SK-N-SH treated with all-trans-retinoic acid at 6 μM for 48 hours (cell line): ENCODE measurements around the gene ASAP2.

ENCODE experiments used
- ATAC-seq: fragments of 200-7000 bp; cut with Tn5 transposase; 3 replicates; pipeline ENCODE4 v1.9.1; 2020; ENCODE audit warnings: mild to moderate bottlenecking, moderate library complexity
- ARNTL ChIP-seq: fragments of 450-650 bp; formaldehyde crosslinking; IDR thresholded peaks from 2 replicates; pipeline ENCODE4 v1.5.0; 2020; ENCODE audit warnings: low read depth, mild to moderate bottlenecking, moderate library complexity, borderline replicate concordance
- CSDC2 ChIP-seq: fragments of 250-450 bp; sonication (Bioruptor Pico); IDR thresholded peaks from 2 replicates; pipeline ENCODE4 v1.5.0; 2020; ENCODE audit warnings: mild to moderate bottlenecking, moderate library complexity
- CSRNP3 ChIP-seq: fragments of 250-450 bp; sonication (Bioruptor Pico); IDR thresholded peaks from 2 replicates; pipeline ENCODE4 v1.5.1; 2021; ENCODE audit warnings: mild to moderate bottlenecking, moderate library complexity
- ESRRG ChIP-seq: fragments of 250-450 bp; sonication (Bioruptor Pico); IDR thresholded peaks from 2 replicates; pipeline ENCODE4 v1.6.1; 2021; ENCODE audit warnings: mild to moderate bottlenecking
- GLIS3 ChIP-seq: fragments of 250-450 bp; sonication (Bioruptor Pico); IDR thresholded peaks from 2 replicates; pipeline ENCODE4 v1.5.0; 2020; ENCODE audit warnings: mild to moderate bottlenecking, moderate library complexity
- ISL1 ChIP-seq: fragments of 250-450 bp; sonication (Bioruptor Pico); IDR thresholded peaks from 2 replicates; pipeline ENCODE4 v2.1.2; 2022; ENCODE audit warnings: mild to moderate bottlenecking, moderate library complexity
- OSR1 ChIP-seq: fragments of 250-450 bp; sonication (Bioruptor Pico); IDR thresholded peaks from 2 replicates; pipeline ENCODE4 v1.8.0; 2022; ENCODE audit warnings: moderate library complexity, mild to moderate bottlenecking, inconsistent platforms
- RARB ChIP-seq: fragments of 250-450 bp; sonication (Bioruptor Pico); IDR thresholded peaks from 2 replicates; pipeline ENCODE4 v1.8.0; 2021; ENCODE audit warnings: mild to moderate bottlenecking, moderate library complexity
- TCF4 ChIP-seq: fragments of 250-450 bp; sonication (Bioruptor Pico); IDR thresholded peaks from 2 replicates; pipeline ENCODE4 v1.8.0; 2021; ENCODE audit warnings: mild to moderate bottlenecking, moderate library complexity, borderline replicate concordance
- TOX ChIP-seq: fragments of 250-450 bp; sonication (Bioruptor Pico); IDR thresholded peaks from 2 replicates; pipeline ENCODE4 v1.8.0; 2021; ENCODE audit warnings: mild to moderate bottlenecking, moderate library complexity, borderline replicate concordance
- TSHZ2 ChIP-seq: fragments of 250-450 bp; sonication (Bioruptor Pico); IDR thresholded peaks from 2 replicates; pipeline ENCODE4 v1.5.0; 2020; ENCODE audit warnings: mild to moderate bottlenecking, moderate library complexity
- ZFP3 ChIP-seq: fragments of 250-450 bp; sonication (Bioruptor Pico); IDR thresholded peaks from 2 replicates; pipeline ENCODE4 v1.5.0; 2020; ENCODE audit warnings: mild to moderate bottlenecking, moderate library complexity
- ZFP30 ChIP-seq: fragments of 450-650 bp; formaldehyde crosslinking; IDR thresholded peaks from 2 replicates; pipeline ENCODE4 v1.5.0; 2022; ENCODE audit warnings: mild to moderate bottlenecking, moderate library complexity
- ZNF565 ChIP-seq: fragments of 450-650 bp; formaldehyde crosslinking; conservative IDR thresholded peaks from 2 replicates; pipeline ENCODE4 v1.5.0; 2020; ENCODE audit warnings: low read depth, mild to moderate bottlenecking, moderate library complexity
- ZNF70 ChIP-seq: fragments of 450-650 bp; formaldehyde crosslinking; IDR thresholded peaks from 2 replicates; pipeline ENCODE4 v1.5.0; 2020; ENCODE audit warnings: mild to moderate bottlenecking, moderate library complexity
- TF ChIP-seq, protein P1 (sequence below): fragments of 250-450 bp; sonication (Bioruptor Pico); IDR thresholded peaks from 2 replicates; pipeline ENCODE4 v1.8.0; 2020; ENCODE audit warnings: mild to moderate bottlenecking, moderate library complexity, borderline replicate concordance
- TF ChIP-seq, protein P2 (sequence below): fragments of 250-450 bp; sonication (Bioruptor Pico); IDR thresholded peaks from 2 replicates; pipeline ENCODE4 v1.5.1; 2020; ENCODE audit warnings: low read depth, mild to moderate bottlenecking, moderate library complexity
- TF ChIP-seq, protein P3 (sequence below): fragments of 250-450 bp; sonication (Bioruptor Pico); IDR thresholded peaks from 2 replicates; pipeline ENCODE4 v1.8.0; 2021; ENCODE audit warnings: low read depth, mild to moderate bottlenecking, moderate library complexity, borderline replicate concordance

The ASAP2 gene

GRCh38 chr2:9164112-9164608, 42.5 kb upstream of the ASAP2 start (continued):
- no peak for TF ChIP-seq ZFP30 (CRISPR knock-in tag)
- TF ChIP-seq TCF4, result no peak
- TF ChIP-seq CSDC2 (CRISPR knock-in tag), result no peak
- TF ChIP-seq ISL1, result no peak

- TF ChIP-seq ZNF565 (CRISPR knock-in tag) (no peak), ZFP3 (CRISPR knock-in tag) (0 out of 2 replicates have a peak, but pooled peaks have one; percentile 53)
- peak; percentile 64 for ATAC-seq
Observed at GRCh38 chr2:9165625-9166024, 41.0 kb upstream of the ASAP2 start.

- TF ChIP-seq TCF4 (no peak), OSR1 (CRISPR knock-in tag) (no peak), ZNF70 (no peak), ZFP3 (CRISPR knock-in tag) (no peak), RARB (no peak), ESRRG (CRISPR knock-in tag) (no peak), ARNTL (CRISPR knock-in tag) (no peak), ISL1 (no peak)
- TF ChIP-seq, protein P1, sequence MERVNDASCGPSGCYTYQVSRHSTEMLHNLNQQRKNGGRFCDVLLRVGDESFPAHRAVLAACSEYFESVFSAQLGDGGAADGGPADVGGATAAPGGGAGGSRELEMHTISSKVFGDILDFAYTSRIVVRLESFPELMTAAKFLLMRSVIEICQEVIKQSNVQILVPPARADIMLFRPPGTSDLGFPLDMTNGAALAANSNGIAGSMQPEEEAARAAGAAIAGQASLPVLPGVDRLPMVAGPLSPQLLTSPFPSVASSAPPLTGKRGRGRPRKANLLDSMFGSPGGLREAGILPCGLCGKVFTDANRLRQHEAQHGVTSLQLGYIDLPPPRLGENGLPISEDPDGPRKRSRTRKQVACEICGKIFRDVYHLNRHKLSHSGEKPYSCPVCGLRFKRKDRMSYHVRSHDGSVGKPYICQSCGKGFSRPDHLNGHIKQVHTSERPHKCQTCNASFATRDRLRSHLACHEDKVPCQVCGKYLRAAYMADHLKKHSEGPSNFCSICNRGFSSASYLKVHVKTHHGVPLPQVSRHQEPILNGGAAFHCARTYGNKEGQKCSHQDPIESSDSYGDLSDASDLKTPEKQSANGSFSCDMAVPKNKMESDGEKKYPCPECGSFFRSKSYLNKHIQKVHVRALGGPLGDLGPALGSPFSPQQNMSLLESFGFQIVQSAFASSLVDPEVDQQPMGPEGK (CRISPR knock-in tag), result no peak
- no peak for ATAC-seq
Observed at GRCh38 chr2:9166579-9167377, 39.8 kb upstream of the ASAP2 start.

DNA sequence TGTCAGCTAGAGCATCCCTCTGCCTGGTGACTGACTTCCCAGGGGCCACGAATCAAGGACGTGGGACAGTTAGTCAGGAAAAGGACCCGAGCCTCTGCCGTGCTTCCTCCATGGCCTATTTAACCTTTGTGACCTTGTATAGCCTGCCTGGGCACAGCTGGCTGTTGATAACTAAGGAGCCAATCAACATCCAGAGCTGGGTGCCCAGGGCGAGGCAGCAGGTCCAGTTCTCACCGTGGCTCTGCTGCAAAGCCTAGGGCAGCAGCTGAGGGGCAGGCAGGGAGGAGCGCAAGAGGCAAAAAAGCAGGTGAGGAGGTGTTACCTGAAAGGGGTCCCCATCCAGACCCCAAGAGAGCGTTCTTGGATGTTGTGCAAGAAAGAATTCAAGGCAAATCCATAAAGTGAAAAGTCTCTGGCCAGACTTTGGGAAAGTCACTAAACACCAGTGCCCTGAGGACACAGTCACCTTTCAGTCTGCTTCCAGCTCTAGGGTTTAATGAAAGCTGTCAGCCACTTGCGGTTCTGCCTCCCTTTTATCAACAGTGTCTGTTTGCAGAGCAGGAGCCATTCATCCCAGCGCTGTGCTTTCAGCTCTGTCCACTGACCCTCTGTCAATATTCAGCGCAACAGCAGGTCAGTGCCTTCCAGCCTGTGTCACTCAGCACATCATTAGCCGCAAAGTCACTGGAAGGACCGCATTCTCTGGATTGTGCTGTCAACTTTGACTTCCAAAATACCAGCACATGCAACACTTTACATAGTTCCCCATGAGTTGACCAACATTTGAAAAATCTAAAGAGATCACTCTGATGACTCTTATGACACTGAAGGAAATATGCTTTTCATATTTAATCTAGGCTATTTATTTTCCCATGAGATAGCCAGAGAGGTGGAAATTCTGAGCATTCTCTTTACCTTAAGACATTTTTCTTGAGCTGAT, 38.6 kb upstream of the ASAP2 start:
- no peak for ATAC-seq
- TF ChIP-seq, protein P1 (CRISPR knock-in tag), result no peak
- TF ChIP-seq CSDC2 (CRISPR knock-in tag), result no peak
- TF ChIP-seq, all 23 proteins: peak for 0

- no peak; the same call in 2 of the 3 replicates for ATAC-seq
- TF ChIP-seq CSRNP3 (CRISPR knock-in tag), result no peak
- TF ChIP-seq RARB, result no peak
- no peak for TF ChIP-seq TOX
- no peak for TF ChIP-seq ZNF565 (CRISPR knock-in tag)
- TF ChIP-seq TSHZ2, result no peak
- TF ChIP-seq, protein P1 (CRISPR knock-in tag), result no peak
- TF ChIP-seq, protein P2, sequence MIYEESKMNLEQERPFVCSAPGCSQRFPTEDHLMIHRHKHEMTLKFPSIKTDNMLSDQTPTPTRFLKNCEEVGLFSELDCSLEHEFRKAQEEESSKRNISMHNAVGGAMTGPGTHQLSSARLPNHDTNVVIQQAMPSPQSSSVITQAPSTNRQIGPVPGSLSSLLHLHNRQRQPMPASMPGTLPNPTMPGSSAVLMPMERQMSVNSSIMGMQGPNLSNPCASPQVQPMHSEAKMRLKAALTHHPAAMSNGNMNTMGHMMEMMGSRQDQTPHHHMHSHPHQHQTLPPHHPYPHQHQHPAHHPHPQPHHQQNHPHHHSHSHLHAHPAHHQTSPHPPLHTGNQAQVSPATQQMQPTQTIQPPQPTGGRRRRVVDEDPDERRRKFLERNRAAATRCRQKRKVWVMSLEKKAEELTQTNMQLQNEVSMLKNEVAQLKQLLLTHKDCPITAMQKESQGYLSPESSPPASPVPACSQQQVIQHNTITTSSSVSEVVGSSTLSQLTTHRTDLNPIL, result no peak
- TF ChIP-seq GLIS3 (CRISPR knock-in tag), result no peak
- TF ChIP-seq ZFP30 (CRISPR knock-in tag), result no peak
- no peak for TF ChIP-seq ARNTL (CRISPR knock-in tag)
- TF ChIP-seq, protein P3, sequence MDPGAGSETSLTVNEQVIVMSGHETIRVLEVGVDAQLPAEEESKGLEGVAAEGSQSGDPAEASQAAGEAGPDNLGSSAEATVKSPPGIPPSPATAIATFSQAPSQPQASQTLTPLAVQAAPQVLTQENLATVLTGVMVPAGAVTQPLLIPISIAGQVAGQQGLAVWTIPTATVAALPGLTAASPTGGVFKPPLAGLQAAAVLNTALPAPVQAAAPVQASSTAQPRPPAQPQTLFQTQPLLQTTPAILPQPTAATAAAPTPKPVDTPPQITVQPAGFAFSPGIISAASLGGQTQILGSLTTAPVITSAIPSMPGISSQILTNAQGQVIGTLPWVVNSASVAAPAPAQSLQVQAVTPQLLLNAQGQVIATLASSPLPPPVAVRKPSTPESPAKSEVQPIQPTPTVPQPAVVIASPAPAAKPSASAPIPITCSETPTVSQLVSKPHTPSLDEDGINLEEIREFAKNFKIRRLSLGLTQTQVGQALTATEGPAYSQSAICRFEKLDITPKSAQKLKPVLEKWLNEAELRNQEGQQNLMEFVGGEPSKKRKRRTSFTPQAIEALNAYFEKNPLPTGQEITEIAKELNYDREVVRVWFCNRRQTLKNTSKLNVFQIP (CRISPR knock-in tag), result no peak
Observed at GRCh38 chr2:9168821-9169221, 37.8 kb upstream of the ASAP2 start.
